GM10266 (cell line): ENCODE measurements around the gene VAC14.

Source experiments
- DNase-seq: peaks from one replicate; pipeline ENCODE4 v3.0.0; 2012; ENCODE audit errors: extremely low spot score
- CTCF ChIP-seq: IDR thresholded peaks from 2 replicates; pipeline ENCODE4 v1.5.1; 2012; ENCODE audit warnings: mild to moderate bottlenecking, low read depth; ENCODE audit not compliant: control insufficient read depth, insufficient read depth; ENCODE audit errors: missing control alignments

The VAC14 gene

GRCh38 chr16:70793851-70794502 is 7.0 kb downstream of the VAC14 start:
- no peak for DNase-seq
- TF ChIP-seq CTCF, result no peak

GRCh38 chr16:70790815-70791214 is 10.1 kb downstream of the VAC14 start:
- no peak for TF ChIP-seq CTCF
- no peak for DNase-seq

- TF ChIP-seq CTCF, result no peak
- no peak for DNase-seq
These were observed 11.1 kb downstream of the VAC14 start for GRCh38 chr16:70789595-70790447.

GRCh38 chr16:70788668-70789594 is 12.0 kb downstream of the VAC14 start:
- no peak for TF ChIP-seq CTCF
- no peak for DNase-seq

- no peak for TF ChIP-seq CTCF
- DNase-seq, result no peak
These were observed 14.8 kb downstream of the VAC14 start for GRCh38 chr16:70786020-70786755.

GRCh38 chr16:70784692-70785555 is 16.0 kb downstream of the VAC14 start:
- TF ChIP-seq CTCF, result no peak
- no peak for DNase-seq
